GM10266 (cell line): ENCODE data around the gene ATPAF2.

Experiments used
- DNase-seq: peaks from one replicate; pipeline ENCODE4 v3.0.0; 2012; ENCODE audit errors: extremely low spot score
- CTCF ChIP-seq: IDR thresholded peaks from 2 replicates; pipeline ENCODE4 v1.5.1; 2012; ENCODE audit warnings: mild to moderate bottlenecking, low read depth; ENCODE audit not compliant: control insufficient read depth, insufficient read depth; ENCODE audit errors: missing control alignments

The ATPAF2 gene

GRCh38 chr17:18040261-18040858 is 1.4 kb upstream of the ATPAF2 start:
- DNase-seq = no peak
- TF ChIP-seq CTCF = no peak

- DNase-seq = peak; percentile 73
- TF ChIP-seq CTCF = no peak
Measured at GRCh38 chr17:18039535-18040260, 730 bp upstream of the ATPAF2 start.

GRCh38 chr17:18038149-18038850 is 668 bp downstream of the ATPAF2 start:
- peak; percentile 36 for DNase-seq
- TF ChIP-seq CTCF = no peak

- DNase-seq = no peak
- TF ChIP-seq CTCF = no peak
Measured at GRCh38 chr17:18037486-18037885, 1.5 kb downstream of the ATPAF2 start.

GRCh38 chr17:18035704-18036103 is 3.3 kb downstream of the ATPAF2 start:
- no peak for DNase-seq
- no peak for TF ChIP-seq CTCF

- peak; percentile 80 for DNase-seq
- TF ChIP-seq CTCF = peak; percentile 53
Measured at GRCh38 chr17:18033442-18034099, 5.4 kb downstream of the ATPAF2 start.

DNA sequence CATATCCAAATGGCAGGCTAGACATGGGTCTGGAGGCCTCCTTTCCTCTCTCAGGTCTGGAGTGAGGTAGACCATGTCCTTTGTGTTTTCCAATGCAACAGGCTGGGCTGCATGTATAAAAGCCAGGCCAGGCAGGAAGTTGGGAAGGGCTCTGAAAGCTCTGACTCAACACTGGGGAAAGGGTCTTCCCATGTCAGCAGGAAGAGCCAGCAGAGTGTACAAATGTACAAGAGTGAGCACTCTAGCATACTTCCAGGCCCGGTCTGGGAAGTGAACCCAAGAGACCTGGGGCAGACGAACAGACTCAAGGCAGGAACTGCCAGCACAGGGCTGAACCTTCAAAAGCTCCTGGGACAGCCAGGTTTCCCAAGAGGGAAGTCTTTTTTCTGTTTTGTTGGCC is 7.0 kb downstream of the ATPAF2 start:
- TF ChIP-seq CTCF = no peak
- no peak for DNase-seq
